ENCODE results near the gene CRACR2A.

The CRACR2A gene

GRCh38 chr12:3615862-3616261 is 137.0 kb downstream of the CRACR2A start:
- H3K27ac ChIP-seq (ENCODE audit: poor library complexity, severe bottlenecking) = no peak overlapping the region
- no peak for ATAC-seq (ENCODE audit: low read depth)
- no peak for TF ChIP-seq CTCF (IDR thresholded peaks at IDR 0.05; ENCODE audit: poor library complexity, severe bottlenecking)
- H3K4me1 ChIP-seq (ENCODE audit: insufficient read depth, poor library complexity, severe bottlenecking) = no peaks in the 10 kb centered on the region
- no peaks in the 10 kb centered on the region for H3K36me3 ChIP-seq (ENCODE audit: low read depth)
- no peaks in the 10 kb centered on the region for H3K9me3 ChIP-seq (ENCODE audit: severe bottlenecking)
- no peak overlapping the region for H3K4me3 ChIP-seq (ENCODE audit: severe bottlenecking)
- DNase-seq (ENCODE audit: low spot score) = no peak
- H3K27me3 ChIP-seq (ENCODE audit: insufficient read depth, poor library complexity, severe bottlenecking) = no peaks in the 10 kb centered on the region

GRCh38 chr12:3614806-3615466 is 138.0 kb downstream of the CRACR2A start:
- DNase-seq (ENCODE audit: low spot score) = no peak
- Histone ChIP-seq H3K27me3 (ENCODE audit: insufficient read depth, poor library complexity, severe bottlenecking) (no peaks in the 10 kb centered on the region), H3K36me3 (ENCODE audit: low read depth) (no peaks in the 10 kb centered on the region), H3K4me1 (ENCODE audit: insufficient read depth, poor library complexity, severe bottlenecking) (no peaks in the 10 kb centered on the region), H3K4me3 (ENCODE audit: severe bottlenecking) (no peak overlapping the region), H3K9me3 (ENCODE audit: severe bottlenecking) (no peaks in the 10 kb centered on the region), H3K27ac (ENCODE audit: poor library complexity, severe bottlenecking) (no peak overlapping the region)
- ATAC-seq (ENCODE audit: low read depth) = no peak
- no peak for TF ChIP-seq CTCF (IDR thresholded peaks at IDR 0.05; ENCODE audit: poor library complexity, severe bottlenecking)

GRCh38 chr12:3613641-3614395 is 139.1 kb downstream of the CRACR2A start:
- H3K27ac ChIP-seq (ENCODE audit: poor library complexity, severe bottlenecking) = no peak overlapping the region
- TF ChIP-seq CTCF (IDR thresholded peaks at IDR 0.05; ENCODE audit: poor library complexity, severe bottlenecking) = no peak
- H3K9me3 ChIP-seq (ENCODE audit: severe bottlenecking) = no peaks in the 10 kb centered on the region

GRCh38 chr12:3611860-3612703 is 140.8 kb downstream of the CRACR2A start:
- Histone ChIP-seq H3K36me3 (ENCODE audit: low read depth) (no peaks in the 10 kb centered on the region), H3K9me3 (ENCODE audit: severe bottlenecking) (no peaks in the 10 kb centered on the region), H3K27me3 (ENCODE audit: insufficient read depth, poor library complexity, severe bottlenecking) (no peaks in the 10 kb centered on the region), H3K4me1 (ENCODE audit: insufficient read depth, poor library complexity, severe bottlenecking) (no peaks in the 10 kb centered on the region), H3K4me3 (ENCODE audit: severe bottlenecking) (no peak overlapping the region), H3K27ac (ENCODE audit: poor library complexity, severe bottlenecking) (no peak overlapping the region)
- ATAC-seq (ENCODE audit: low read depth) (no peak), DNase-seq (ENCODE audit: low spot score) (no peak)
- TF ChIP-seq CTCF (IDR thresholded peaks at IDR 0.05; ENCODE audit: poor library complexity, severe bottlenecking) = no peak

More at GRCh38 chr12:3613641-3614395, 139.1 kb downstream of the CRACR2A start:
- DNase-seq (ENCODE audit: low spot score) = no peak
- no peak for ATAC-seq (ENCODE audit: low read depth)
- no peak overlapping the region for H3K4me3 ChIP-seq (ENCODE audit: severe bottlenecking)
- no peaks in the 10 kb centered on the region for H3K36me3 ChIP-seq (ENCODE audit: low read depth)
- no peaks in the 10 kb centered on the region for H3K4me1 ChIP-seq (ENCODE audit: insufficient read depth, poor library complexity, severe bottlenecking)
- H3K27me3 ChIP-seq (ENCODE audit: insufficient read depth, poor library complexity, severe bottlenecking) = no peaks in the 10 kb centered on the region
